ENCODE data around the gene STMN3.

The STMN3 gene

DNA sequence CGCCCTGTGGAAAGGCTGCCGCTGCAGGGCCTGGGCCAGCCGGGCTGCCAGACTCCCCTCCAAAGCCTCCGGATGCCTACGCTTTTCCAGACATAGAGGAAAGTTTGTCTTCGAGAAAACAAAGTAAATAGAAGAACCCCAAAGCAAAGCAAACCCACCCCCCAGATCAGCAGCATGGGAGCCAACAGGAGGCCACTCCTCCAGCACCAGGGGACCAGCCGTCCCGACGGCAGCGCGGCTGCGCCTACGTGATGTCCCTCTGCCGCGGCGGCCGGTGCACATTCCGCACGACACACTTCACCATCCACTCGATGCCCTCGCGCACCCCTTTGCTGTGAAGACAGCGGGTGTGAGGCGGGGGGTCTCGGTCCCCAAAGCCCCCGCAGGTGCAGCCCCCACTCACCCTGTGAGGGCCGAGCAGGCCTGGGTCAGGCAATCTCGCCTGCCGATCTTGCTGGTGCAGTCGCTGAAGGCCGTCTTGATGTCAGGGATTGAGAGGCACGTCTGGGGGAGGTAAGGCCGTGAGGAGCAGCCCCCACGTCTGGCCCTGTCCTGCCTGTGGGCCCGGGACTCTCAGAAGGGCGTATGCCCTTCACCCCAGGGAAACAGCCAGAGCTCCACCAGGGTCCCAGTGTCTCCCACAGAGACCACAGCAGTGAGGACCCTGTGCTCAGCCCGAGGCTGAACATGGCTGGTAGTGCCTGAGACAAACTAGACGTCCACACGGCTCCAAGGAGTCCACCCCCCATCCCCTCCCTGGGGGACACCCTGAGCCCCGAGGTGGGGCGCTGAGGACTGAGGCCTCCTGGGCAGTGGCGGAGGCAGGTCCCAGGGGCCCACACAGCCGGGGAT lies 47.2 kb upstream of the STMN3 start:
- no peak for ATAC-seq (ENCODE audit: low read depth)
- Histone ChIP-seq H3K4me3 (ENCODE audit: severe bottlenecking) (no peak overlapping the region), H3K9me3 (ENCODE audit: severe bottlenecking) (no peaks in the 10 kb centered on the region), H3K27ac (ENCODE audit: poor library complexity, severe bottlenecking) (peak overlapping the region; percentile 96), H3K4me1 (ENCODE audit: insufficient read depth, poor library complexity, severe bottlenecking) (peaks cover 32% of the 10 kb centered on the region), H3K27me3 (ENCODE audit: insufficient read depth, poor library complexity, severe bottlenecking) (no peaks in the 10 kb centered on the region), H3K36me3 (ENCODE audit: low read depth) (peaks cover 47% of the 10 kb centered on the region)
- peak; percentile 88 for DNase-seq (ENCODE audit: low spot score)
- TF ChIP-seq, protein P1, sequence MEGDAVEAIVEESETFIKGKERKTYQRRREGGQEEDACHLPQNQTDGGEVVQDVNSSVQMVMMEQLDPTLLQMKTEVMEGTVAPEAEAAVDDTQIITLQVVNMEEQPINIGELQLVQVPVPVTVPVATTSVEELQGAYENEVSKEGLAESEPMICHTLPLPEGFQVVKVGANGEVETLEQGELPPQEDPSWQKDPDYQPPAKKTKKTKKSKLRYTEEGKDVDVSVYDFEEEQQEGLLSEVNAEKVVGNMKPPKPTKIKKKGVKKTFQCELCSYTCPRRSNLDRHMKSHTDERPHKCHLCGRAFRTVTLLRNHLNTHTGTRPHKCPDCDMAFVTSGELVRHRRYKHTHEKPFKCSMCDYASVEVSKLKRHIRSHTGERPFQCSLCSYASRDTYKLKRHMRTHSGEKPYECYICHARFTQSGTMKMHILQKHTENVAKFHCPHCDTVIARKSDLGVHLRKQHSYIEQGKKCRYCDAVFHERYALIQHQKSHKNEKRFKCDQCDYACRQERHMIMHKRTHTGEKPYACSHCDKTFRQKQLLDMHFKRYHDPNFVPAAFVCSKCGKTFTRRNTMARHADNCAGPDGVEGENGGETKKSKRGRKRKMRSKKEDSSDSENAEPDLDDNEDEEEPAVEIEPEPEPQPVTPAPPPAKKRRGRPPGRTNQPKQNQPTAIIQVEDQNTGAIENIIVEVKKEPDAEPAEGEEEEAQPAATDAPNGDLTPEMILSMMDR (IDR thresholded peaks at IDR 0.05; ENCODE audit: poor library complexity, severe bottlenecking): no peak

DNA sequence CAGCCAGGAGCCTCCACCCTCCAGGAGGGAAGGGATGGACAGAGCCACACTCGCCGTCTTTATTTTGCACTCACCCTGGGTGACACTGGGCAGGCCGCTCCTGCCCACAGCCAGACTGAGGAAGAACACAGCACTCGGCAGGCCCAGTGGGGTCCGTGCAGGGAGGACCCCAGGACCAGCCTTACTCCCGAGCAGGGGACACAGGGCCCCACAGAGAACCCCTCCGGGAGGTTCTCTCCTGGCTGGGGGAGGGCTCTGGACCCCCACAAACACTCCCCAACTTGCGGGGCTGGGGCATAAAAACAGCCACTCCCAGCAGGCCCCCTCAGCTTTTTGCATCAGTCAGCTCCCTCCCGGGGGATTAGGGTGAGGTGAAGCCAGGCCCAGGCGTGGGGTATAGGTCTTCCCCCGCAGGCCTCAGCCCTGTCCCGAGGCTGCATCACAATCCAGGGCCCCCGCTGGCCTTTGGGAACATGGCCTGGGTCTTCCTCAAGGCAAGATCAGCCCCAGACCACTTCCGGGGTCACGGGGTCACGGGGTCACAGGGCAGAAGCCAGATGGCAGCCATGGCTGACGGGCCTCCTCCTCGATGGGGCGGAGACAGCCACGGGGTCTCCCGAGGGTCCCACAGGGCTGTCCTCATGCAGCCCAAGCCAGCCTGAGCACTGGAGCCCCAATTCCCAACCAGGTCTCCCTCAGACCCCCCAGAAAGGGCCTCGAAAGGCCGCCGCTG lies 46.4 kb upstream of the STMN3 start:
- peaks cover 44% of the 10 kb centered on the region for H3K36me3 ChIP-seq (ENCODE audit: low read depth)
- DNase-seq (ENCODE audit: low spot score) (peak; percentile 85), ATAC-seq (ENCODE audit: low read depth) (no peak)
- H3K4me1 ChIP-seq (ENCODE audit: insufficient read depth, poor library complexity, severe bottlenecking): peaks cover 32% of the 10 kb centered on the region
- H3K27me3 ChIP-seq (ENCODE audit: insufficient read depth, poor library complexity, severe bottlenecking): no peaks in the 10 kb centered on the region
- peak overlapping the region; percentile 96 for H3K27ac ChIP-seq (ENCODE audit: poor library complexity, severe bottlenecking)
- H3K9me3 ChIP-seq (ENCODE audit: severe bottlenecking): no peaks in the 10 kb centered on the region
- H3K4me3 ChIP-seq (ENCODE audit: severe bottlenecking): no peak overlapping the region
- TF ChIP-seq, protein P1 (IDR thresholded peaks at IDR 0.05; ENCODE audit: poor library complexity, severe bottlenecking): no peak

DNA sequence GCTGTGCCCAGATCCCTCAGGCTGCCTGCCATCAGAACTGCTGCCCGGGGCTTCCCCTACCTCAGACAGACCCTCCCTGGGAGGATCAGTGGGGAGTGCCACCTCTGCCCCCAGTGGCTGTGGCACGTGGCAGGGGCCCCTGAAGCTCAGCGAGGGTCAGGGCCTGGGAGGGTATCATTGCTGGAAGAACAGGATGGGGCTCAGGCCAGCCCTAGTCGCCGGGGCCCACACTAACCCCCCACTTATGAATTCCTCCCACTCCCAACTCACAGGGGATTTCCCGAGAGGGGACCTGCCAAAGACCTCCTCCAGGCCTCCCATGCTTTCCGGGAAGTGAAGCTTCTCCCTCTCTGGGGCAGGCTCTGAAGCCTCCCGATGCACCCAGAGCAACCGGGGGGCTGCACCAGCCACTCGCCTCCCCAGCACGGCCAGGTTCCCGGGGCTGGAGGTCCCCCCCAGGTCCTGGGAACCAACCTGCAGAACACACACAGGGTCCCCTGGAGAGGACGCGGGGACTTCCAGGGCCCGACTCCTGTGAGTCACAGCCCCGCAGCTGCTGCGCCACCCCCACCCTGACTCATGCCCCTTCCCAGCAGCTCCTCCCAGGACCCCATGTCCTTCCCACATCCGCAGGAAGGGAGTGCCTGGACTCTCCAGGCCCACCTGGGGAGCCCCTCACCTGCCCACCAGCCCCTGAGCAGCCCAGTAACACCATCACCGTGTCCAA lies 45.7 kb upstream of the STMN3 start:
- peaks cover 46% of the 10 kb centered on the region for H3K36me3 ChIP-seq (ENCODE audit: low read depth)

DNA sequence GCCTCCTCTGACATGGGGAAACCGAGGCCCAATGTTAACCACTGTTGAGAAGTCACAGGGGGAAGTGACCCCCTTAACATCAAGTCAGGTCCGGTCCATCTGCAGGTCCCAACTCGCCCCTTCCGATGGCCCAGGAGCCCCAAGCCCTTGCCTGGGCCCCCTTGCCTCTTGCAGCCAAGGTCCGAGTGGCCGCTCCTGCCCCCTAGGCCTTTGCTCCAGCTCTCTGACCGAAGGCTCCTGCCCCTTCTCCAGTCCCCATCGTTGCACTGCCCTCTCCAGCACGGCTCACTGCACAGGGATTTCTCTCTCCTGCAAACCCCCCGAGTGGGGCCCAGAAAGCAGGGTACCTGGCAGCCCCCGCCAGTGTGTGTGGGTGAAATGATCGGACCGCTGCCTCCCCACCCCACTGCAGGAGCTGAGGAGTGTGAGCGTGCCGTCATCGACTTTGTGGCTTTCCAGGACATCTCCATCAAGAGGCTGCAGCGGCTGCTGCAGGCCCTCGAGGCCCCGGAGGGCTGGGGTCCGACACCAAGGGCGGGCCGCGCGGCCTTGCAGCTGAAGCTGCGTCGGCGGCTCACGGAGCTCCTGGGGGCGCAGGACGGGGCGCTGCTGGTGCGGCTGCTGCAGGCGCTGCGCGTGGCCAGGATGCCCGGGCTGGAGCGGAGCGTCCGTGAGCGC lies 44.8 kb upstream of the STMN3 start:
- TF ChIP-seq, protein P1 (IDR thresholded peaks at IDR 0.05; ENCODE audit: poor library complexity, severe bottlenecking): no peak
- Histone ChIP-seq H3K36me3 (ENCODE audit: low read depth) (peaks cover 49% of the 10 kb centered on the region), H3K27ac (ENCODE audit: poor library complexity, severe bottlenecking) (peak overlapping the region; percentile 96), H3K4me1 (ENCODE audit: insufficient read depth, poor library complexity, severe bottlenecking) (peaks cover 32% of the 10 kb centered on the region), H3K4me3 (ENCODE audit: severe bottlenecking) (peak overlapping the region; percentile 44), H3K9me3 (ENCODE audit: severe bottlenecking) (no peaks in the 10 kb centered on the region), H3K27me3 (ENCODE audit: insufficient read depth, poor library complexity, severe bottlenecking) (no peaks in the 10 kb centered on the region)
- DNase-seq (ENCODE audit: low spot score) (peak; percentile 89), ATAC-seq (ENCODE audit: low read depth) (no peak)

More for the DNA sequence above, 45.7 kb upstream of the STMN3 start:
- TF ChIP-seq, protein P1 (IDR thresholded peaks at IDR 0.05; ENCODE audit: poor library complexity, severe bottlenecking): no peak
- Histone ChIP-seq H3K27ac (ENCODE audit: poor library complexity, severe bottlenecking) (peak overlapping the region; percentile 96), H3K4me3 (ENCODE audit: severe bottlenecking) (peak overlapping the region; percentile 44), H3K27me3 (ENCODE audit: insufficient read depth, poor library complexity, severe bottlenecking) (no peaks in the 10 kb centered on the region), H3K9me3 (ENCODE audit: severe bottlenecking) (no peaks in the 10 kb centered on the region), H3K4me1 (ENCODE audit: insufficient read depth, poor library complexity, severe bottlenecking) (peaks cover 32% of the 10 kb centered on the region)
- ATAC-seq (ENCODE audit: low read depth) (peak; percentile 50), DNase-seq (ENCODE audit: low spot score) (peak; percentile 100)
